Gastroesophageal sphincter (tissue), 3 donors: ENCODE data around the gene DIRAS1.

Source experiments
- CTCF ChIP-seq, 4 experiments: fragments of 200-600 bp in 2 of 4; fragments of 450-650 bp in 2 of 4; sonication (generic) in 1 of 4; IDR thresholded peaks; one replicate each; pipeline ENCODE4 v1.5.1; 2017 to 2019; ENCODE audit warnings: antibody characterized with exemption in 4 of 4, mild to moderate bottlenecking in 2 of 4, moderate library complexity in 2 of 4
- EP300 ChIP-seq: sonication (generic); formaldehyde crosslinking; IDR thresholded peaks from one replicate; pipeline ENCODE4 v1.6.1; 2017; ENCODE audit warnings: antibody characterized with exemption, mild to moderate bottlenecking

GRCh38 chr19:2694196-2694595, 27.0 kb downstream of the DIRAS1 start:
- TF ChIP-seq CTCF (IDR thresholded peaks at IDR 0.05) (no peak), EP300 (no peak)
